Fibroblast of pulmonary artery (primary cell): Measurements from ENCODE around the gene SORBS1.
A peak's percentile ranks its signal among the peaks of the same experiment; 100 is the strongest.

Source experiments
- DNase-seq: peaks from one replicate; pipeline ENCODE4 v3.0.0-alpha.2; 2010; ENCODE audit warnings: low read depth
- H3K4me3 ChIP-seq: replicated peaks from 2 replicates; pipeline ENCODE4 v1.5.1; 2011; ENCODE audit warnings: low read depth, mild to moderate bottlenecking, control low read depth, low read length, moderate library complexity
- CTCF ChIP-seq: IDR thresholded peaks from 2 replicates; pipeline ENCODE4 v1.5.1; 2011; ENCODE audit warnings: mild to moderate bottlenecking, control low read depth, low read length, inconsistent platforms; ENCODE audit errors: missing control alignments

Gene SORBS1

GRCh38 chr10:95566136-95566535 is 5.0 kb upstream of the SORBS1 start:
- DNase-seq, result no peak
- H3K4me3 ChIP-seq, result no peak overlapping the region
- no peak for TF ChIP-seq CTCF

- no peak for DNase-seq
- no peak overlapping the region for H3K4me3 ChIP-seq
- no peak for TF ChIP-seq CTCF
Measured at GRCh38 chr10:95565336-95565735, 4.2 kb upstream of the SORBS1 start.

GRCh38 chr10:95564291-95564690 is 3.1 kb upstream of the SORBS1 start:
- H3K4me3 ChIP-seq, result no peak overlapping the region
- no peak for TF ChIP-seq CTCF
- no peak for DNase-seq

GRCh38 chr10:95562341-95562965 is 1.3 kb upstream of the SORBS1 start:
- DNase-seq, result no peak
- TF ChIP-seq CTCF, result no peak
- H3K4me3 ChIP-seq, result no peak overlapping the region

GRCh38 chr10:95561864-95562177 is 650 bp upstream of the SORBS1 start:
- DNase-seq, result no peak
- no peak for TF ChIP-seq CTCF
- peak overlapping the region; percentile 44 for H3K4me3 ChIP-seq

DNA sequence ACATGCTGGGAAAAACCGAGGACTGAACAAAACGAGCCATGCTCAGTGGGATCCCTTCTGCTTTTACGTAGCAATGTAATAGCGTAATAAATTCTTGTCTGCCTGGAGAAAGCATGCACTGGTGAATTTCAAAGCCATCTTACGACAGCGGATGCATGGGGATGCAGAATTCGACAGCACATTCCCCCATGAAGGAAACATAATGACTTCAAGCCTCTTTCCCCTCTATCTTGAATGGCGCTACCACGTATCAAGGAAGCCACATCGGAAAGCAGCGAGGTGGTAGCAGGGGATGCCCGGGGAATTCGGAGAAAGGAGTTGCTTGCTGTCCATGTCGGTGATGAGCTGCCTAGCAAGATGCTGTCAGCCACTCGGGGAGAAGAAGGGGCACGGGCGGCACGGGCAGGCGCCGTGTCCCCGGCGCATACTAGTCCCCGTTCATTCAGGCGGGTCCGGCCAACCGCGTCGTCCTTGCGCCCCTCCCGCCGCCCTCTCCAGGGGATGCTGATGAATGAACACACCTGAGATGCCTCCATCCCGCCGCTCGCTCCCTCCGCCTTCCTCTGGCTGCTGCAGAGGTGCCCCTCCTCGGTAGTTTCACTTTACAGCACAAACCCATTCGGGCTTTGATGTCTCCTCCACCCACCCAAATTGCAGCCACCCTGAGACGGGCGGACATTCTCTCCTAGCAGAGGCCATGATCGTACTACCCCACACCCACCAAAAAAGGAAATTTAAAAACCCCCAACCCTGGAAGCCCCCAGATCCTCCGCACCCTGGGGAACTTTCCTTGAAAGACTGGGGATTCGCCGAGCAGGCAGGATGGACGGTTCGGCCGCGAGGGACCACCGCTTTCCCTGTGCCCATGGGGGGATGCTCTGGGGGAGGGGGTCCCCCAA is 644 bp downstream of the SORBS1 start:
- TF ChIP-seq CTCF, result no peak
- H3K4me3 ChIP-seq, result peak overlapping the region; percentile 88
- DNase-seq, result peak; percentile 58
